GM19395 (cell line): Measurements from ENCODE around the gene C3orf18.
"Not testable (repeated sequence)": the region's sequence is repeated elsewhere in the genome, so short reads cannot be mapped to it uniquely, and the experiment has no call there.

Source experiments
- ATAC-seq: cut with Tn5 transposase; IDR thresholded peaks from one replicate; pipeline ENCODE4 v1.9.1; 2021; ENCODE audit warnings: mild to moderate bottlenecking, moderate library complexity; ENCODE audit not compliant: unreplicated experiment

The C3orf18 gene

DNA sequence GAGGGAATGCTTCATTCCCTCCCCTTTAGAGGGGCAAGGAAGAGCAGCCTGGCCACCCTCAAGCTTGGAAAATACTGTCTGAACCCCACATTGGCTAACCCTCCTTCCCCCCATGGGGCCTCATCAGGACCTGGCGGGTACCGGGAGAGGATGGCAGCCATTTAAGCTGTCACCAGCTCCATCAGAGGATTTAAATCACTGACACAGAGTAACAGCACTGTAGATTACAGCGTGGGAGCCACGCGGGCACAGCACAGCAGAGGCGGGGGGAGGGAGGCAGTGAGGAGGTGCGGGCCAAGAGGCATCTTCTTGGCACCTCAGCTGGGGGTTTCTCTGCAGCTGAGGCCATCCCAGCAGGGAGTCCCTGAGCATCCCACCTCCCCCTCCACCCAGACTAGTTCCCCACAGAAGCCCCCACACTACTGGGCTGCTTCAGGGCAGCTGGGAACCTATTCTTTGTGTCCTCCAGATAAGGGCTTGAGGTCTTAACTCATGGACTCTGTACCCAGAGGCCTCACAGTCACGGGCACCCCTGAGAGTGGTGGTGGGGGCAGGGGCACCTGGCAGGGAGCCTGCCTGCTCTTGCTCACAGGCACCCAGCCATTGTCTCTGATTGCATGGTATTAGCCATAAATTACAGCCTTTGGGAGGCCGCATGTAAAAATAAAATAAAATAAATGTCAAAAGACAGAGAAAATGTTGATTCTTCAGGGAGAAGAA lies 42.2 kb downstream of the C3orf18 start:
- no peak for ATAC-seq

- no peak for ATAC-seq
Measured at GRCh38 chr3:50524746-50525145, 42.8 kb downstream of the C3orf18 start.

DNA sequence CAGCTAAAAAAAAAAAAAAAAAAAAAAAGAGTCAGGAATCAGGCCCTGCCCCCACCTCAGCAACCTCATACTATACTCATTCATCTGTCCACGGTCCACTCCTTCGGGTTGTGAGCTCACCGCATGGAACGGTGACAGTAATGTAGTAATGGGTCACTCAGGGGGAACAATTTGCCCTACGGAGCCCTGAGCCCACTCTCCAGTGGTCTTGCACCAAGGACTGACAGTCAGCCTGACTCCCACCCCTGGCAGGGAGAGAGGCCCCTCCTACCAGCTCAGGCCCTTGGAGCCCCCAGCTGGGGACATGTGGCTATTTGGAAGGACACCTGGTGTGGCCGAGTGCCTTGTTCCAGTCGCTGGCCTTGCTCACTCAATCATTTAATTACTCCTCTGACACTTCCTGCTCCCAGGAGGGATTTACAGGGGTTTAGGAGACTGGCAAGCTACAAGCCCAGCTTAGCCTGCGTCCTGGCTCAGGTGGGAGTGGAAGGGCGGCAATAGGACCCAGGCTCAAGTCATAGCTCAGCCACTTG lies 44.2 kb downstream of the C3orf18 start:
- no peak for ATAC-seq

- no peak for ATAC-seq
Measured at GRCh38 chr3:50521572-50521971, 46.0 kb downstream of the C3orf18 start.

GRCh38 chr3:50520849-50521248 lies 46.7 kb downstream of the C3orf18 start:
- no peak for ATAC-seq

DNA sequence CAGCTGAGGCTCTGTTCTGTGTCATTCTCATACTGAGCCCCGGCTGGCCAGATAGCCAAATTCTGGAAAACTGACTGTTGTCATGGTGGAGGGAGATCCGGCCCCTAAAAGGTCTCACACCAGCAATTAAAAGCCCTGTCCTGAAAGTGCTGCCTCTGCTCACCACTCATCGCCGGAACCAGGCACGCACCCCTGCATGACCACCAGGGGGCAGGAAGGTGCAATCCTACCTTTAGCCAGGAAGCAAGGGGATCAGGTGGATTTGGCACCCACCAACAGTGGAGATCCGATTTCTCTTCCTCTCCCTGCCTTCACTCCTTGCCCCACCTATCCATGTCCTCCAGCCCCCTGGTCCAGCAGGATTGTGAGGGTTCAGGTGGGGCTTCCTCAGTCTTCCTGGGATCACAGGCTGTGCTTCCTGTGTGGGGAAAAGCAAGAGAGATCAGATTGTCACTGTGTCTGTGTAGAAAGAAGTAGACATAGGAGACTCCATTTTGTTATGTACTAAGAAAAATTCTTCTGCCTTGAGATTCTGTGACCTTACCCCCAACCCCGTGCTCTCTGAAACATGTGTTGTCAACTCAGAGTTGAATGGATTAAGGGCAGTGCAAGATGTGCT lies 48.0 kb downstream of the C3orf18 start:
- ATAC-seq = peak; percentile 58

- ATAC-seq = no peak
Measured at GRCh38 chr3:50518436-50518835, 49.1 kb downstream of the C3orf18 start.

DNA sequence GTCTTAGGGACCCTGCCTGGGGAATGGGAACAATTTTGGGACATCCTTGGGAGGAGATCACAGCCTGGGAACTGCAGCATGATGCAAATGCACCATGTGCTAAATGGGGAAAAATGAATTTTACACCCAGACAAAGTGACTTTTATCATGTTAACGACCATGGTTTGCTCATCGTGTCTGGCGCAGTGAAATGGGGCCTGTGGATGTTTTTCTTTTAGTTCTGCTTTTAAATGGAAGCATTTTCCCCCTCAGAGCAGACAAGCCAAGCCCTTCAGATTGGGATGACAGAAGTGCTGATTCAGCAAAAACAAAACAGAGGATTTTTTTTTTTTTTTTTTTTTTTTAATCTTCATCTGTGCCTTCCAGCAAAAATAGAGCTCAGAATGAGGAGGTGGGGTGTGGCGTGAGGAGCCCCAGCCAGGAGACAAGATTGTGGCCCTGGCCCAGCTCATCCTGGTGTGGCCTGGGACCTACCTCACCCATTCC lies 49.8 kb downstream of the C3orf18 start:
- ATAC-seq = no peak

- no peak for ATAC-seq
Measured at GRCh38 chr3:50516440-50516871, 51.1 kb downstream of the C3orf18 start.

DNA sequence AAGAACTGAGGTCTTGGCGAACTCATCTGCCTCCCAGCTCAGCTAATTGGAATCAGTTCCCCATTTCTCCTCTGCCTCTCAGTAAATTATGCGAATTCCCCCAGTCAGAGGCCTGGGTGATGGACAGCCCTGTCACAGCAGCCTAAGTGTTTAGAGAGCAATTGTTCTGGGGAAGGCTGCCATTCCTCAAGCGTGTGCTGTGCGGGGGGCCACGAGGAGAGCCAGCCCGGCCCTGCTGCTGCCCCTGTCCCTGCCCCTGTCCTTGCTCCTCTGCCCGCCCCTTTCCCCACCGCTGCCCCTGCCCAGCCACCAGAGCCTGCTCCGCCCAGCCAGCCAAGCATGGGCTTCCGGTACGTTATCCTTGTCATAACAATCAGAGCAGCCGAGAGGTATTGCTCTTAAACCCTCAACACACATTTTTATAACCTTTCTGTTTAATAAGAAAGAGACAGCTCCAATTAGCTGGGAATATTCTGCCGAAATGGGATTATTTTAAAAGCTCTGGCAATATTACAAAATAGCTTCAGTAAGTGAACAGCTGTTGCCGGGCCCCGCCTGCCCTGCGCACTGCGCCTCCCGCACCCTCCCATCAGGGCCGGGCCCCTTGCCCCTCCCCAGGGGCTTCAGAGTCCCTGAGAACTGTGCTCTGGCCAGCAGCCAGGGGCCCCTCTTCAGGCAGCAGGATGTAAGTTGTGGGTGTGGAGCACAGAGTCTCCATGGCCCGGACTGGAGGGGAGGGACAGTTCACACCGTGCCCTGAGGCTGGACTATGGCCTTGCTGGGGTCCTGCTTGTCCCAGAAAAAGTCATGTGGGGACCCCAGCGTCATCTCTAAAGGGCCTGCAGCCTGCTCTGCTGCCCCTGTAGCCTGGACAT lies 51.7 kb downstream of the C3orf18 start:
- ATAC-seq = no peak

DNA sequence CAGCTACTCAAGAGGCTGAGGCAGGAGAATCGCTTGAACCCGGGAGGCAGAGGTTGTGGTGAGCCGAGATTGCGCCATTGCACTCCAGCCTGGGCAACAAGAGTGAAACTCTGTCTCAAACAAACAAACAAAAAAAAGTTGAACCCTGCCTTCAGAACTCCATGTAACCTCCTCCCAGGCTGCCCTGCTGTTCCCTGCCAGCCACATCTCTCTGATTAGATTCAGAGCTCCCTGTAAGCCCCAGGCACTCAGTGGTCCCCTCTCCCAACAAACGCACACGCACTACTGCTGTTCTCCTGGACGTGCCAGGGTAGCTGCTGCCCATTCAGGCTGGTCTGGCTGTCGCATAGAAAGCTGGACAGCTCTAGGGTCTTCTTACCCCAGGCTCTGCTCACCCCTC lies 54.6 kb downstream of the C3orf18 start:
- not testable (repeated sequence) for ATAC-seq

DNA sequence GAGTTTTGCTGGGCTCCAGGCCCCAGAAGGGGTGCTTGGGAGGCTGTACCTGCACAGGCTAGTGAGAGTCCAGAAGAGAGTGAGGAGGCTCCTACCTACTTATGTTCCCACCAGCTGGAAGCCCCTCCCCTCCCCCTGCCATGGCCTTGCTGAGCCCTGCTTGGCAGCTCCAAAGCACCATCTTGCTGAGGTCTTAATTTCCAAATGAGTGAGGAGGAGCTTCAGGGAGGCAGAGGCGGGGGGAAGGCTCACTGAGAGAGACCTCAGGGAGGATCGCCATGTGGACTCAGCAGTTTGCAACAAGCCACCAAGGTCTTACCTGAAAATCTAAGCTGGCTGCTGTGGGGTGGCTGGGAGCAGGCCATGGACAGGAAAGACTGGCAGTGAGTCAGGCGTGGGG lies 55.4 kb downstream of the C3orf18 start:
- ATAC-seq = no peak

- no peak for ATAC-seq
Measured at GRCh38 chr3:50510325-50510724, 57.2 kb downstream of the C3orf18 start.

DNA sequence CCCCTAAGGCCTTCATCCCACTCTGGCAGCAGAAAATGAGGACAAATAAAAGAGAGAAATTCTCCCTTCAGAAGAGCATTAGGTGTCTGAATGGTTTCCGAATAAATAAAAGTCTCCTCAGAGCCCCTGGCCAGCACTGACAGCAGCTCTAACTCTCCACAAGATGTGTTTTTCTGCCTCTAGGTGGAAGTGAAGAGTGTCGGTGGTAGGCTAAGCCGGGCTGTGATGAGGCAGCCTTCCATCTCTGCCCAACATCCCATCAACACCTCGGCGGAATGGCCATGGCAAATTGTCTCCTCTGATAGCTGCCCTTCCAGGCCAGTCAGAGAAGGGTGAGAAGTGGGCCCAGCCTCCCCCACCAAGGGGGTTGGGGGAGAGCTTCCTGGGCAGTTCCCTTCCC lies 57.8 kb downstream of the C3orf18 start:
- no peak for ATAC-seq

GRCh38 chr3:50508821-50509220 lies 58.7 kb downstream of the C3orf18 start:
- ATAC-seq = no peak
